Superior temporal gyrus (tissue), 1 donor: ENCODE data around the gene SMIM21.

Experiments
- DNase-seq: peaks from one replicate; pipeline ENCODE4 v3.0.0-alpha.2; 2016; ENCODE audit errors: extremely low spot score

SMIM21 gene

GRCh38 chr18:75377258-75377657 is 50.2 kb downstream of the SMIM21 start:
- no peak for DNase-seq

GRCh38 chr18:75376004-75376403 is 51.5 kb downstream of the SMIM21 start:
- DNase-seq, result no peak

GRCh38 chr18:75375341-75375740 is 52.2 kb downstream of the SMIM21 start:
- DNase-seq, result no peak

GRCh38 chr18:75374466-75374865 is 53.0 kb downstream of the SMIM21 start:
- no peak for DNase-seq

- DNase-seq, result no peak
Observed at GRCh38 chr18:75369026-75369721, 58.3 kb downstream of the SMIM21 start.

GRCh38 chr18:75365837-75366236 is 61.7 kb downstream of the SMIM21 start:
- no peak for DNase-seq

- DNase-seq, result no peak
Observed at GRCh38 chr18:75365254-75365629, 62.3 kb downstream of the SMIM21 start.

- no peak for DNase-seq
Observed at GRCh38 chr18:75364512-75365253, 62.8 kb downstream of the SMIM21 start.

- no peak for DNase-seq
Observed at GRCh38 chr18:75363446-75364225, 63.9 kb downstream of the SMIM21 start.

- no peak for DNase-seq
Observed at GRCh38 chr18:75362435-75362834, 65.1 kb downstream of the SMIM21 start.

GRCh38 chr18:75360941-75361340 is 66.6 kb downstream of the SMIM21 start:
- no peak for DNase-seq

GRCh38 chr18:75360215-75360614 is 67.3 kb downstream of the SMIM21 start:
- DNase-seq, result no peak
